Esophagus squamous epithelium (tissue), 4 donors: ENCODE results near the gene HBB.

Experiments used
- POLR2A ChIP-seq, 4 donors: fragments of 450-650 bp; IDR thresholded peaks; one replicate each; pipeline ENCODE4 v1.6.1; 2017; ENCODE audit warnings: antibody characterized with exemption in 4 of 4, mild to moderate bottlenecking in 4 of 4, moderate library complexity in 3 of 4
- TF ChIP-seq, protein P1 (sequence below), 6 experiments: fragments of 450-650 bp in 4 of 6; fragments of 200-600 bp in 2 of 6; sonication (generic) in 2 of 6; IDR thresholded peaks; one replicate each; pipeline ENCODE4 v1.5.1; 2016 to 2019; ENCODE audit warnings: antibody characterized with exemption in 6 of 6, mild to moderate bottlenecking in 4 of 6, moderate library complexity in 4 of 6

DNA sequence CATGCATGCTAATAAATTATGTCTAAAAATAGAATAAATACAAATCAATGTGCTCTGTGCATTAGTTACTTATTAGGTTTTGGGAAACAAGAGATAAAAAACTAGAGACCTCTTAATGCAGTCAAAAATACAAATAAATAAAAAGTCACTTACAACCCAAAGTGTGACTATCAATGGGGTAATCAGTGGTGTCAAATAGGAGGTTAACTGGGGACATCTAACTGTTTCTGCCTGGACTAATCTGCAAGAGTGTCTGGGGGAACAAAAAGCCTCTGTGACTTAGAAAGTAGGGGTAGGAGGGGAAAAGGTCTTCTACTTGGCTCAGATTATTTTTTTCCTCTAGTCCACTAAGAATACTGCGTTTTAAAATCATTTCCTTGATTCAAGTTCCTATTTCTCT lies 810 bp upstream of the HBB start:
- TF ChIP-seq, protein P1, sequence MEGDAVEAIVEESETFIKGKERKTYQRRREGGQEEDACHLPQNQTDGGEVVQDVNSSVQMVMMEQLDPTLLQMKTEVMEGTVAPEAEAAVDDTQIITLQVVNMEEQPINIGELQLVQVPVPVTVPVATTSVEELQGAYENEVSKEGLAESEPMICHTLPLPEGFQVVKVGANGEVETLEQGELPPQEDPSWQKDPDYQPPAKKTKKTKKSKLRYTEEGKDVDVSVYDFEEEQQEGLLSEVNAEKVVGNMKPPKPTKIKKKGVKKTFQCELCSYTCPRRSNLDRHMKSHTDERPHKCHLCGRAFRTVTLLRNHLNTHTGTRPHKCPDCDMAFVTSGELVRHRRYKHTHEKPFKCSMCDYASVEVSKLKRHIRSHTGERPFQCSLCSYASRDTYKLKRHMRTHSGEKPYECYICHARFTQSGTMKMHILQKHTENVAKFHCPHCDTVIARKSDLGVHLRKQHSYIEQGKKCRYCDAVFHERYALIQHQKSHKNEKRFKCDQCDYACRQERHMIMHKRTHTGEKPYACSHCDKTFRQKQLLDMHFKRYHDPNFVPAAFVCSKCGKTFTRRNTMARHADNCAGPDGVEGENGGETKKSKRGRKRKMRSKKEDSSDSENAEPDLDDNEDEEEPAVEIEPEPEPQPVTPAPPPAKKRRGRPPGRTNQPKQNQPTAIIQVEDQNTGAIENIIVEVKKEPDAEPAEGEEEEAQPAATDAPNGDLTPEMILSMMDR (IDR thresholded peaks at IDR 0.05), result no peak
- TF ChIP-seq POLR2A (IDR thresholded peaks at IDR 0.05), result no peak
